K562 (cell line): ENCODE data around the gene NDUFA7. TPM values are rescaled to one million over a fixed set of nuclear protein-coding genes. Genes with fewer than 3 reads are reported as not detected.

Experiments
- BACH1 ChIP-seq: fragments of 200-800 bp; sonication (Bioruptor generic); IDR thresholded peaks from 2 replicates; pipeline ENCODE4 v1.6.1; 2016; ENCODE audit warnings: missing genetic modification characterization, missing compliant biosample characterization
- CBFB ChIP-seq: sonication (generic); formaldehyde crosslinking; IDR thresholded peaks from 2 replicates; pipeline ENCODE4 v1.4.0; 2020; ENCODE audit warnings: mild to moderate bottlenecking, missing genetic modification reagents
- CBX8 ChIP-seq: fragments of 200-600 bp; sonication (generic); IDR thresholded peaks from 2 replicates; pipeline ENCODE4 v1.6.1; 2012; ENCODE audit warnings: borderline replicate concordance, mixed run types, low read depth, mild to moderate bottlenecking, moderate library complexity, mixed read lengths, low read length, control low read depth, inconsistent platforms; ENCODE audit not compliant: poor library complexity, severe bottlenecking; ENCODE audit errors: extremely low read depth
- CREB1 ChIP-seq, 2 experiments: sonication (generic) in 1 of 2; formaldehyde crosslinking in 1 of 2; IDR thresholded peaks; 2 replicates each; pipeline versions ENCODE4 v1.6.1 to v1.8.0; 2012 to 2022; ENCODE audit warnings: inconsistent platforms in 1 of 2, mild to moderate bottlenecking in 1 of 2, missing genetic modification reagents in 1 of 2, moderate library complexity in 1 of 2
- EGR1 ChIP-seq: fragments of 450-650 bp; conservative IDR thresholded peaks from 2 replicates; pipeline ENCODE4 v1.6.1; 2017; ENCODE audit warnings: mild to moderate bottlenecking
- ETV1 ChIP-seq: fragments of 450-650 bp; conservative IDR thresholded peaks from 2 replicates; pipeline ENCODE4 v1.6.1; 2016; ENCODE audit warnings: missing genetic modification characterization, control low read depth, low read depth, missing compliant biosample characterization
- HDGF ChIP-seq: fragments of 450-650 bp; IDR thresholded peaks from 2 replicates; pipeline ENCODE4 v1.6.1; 2016
- HOXB6 ChIP-seq: fragments of 250-450 bp; sonication (Bioruptor Pico); IDR thresholded peaks from 2 replicates; pipeline ENCODE4 v1.5.1; 2022; ENCODE audit warnings: mild to moderate bottlenecking, borderline replicate concordance
- KAT2B ChIP-seq: IDR thresholded peaks from one replicate; pipeline ENCODE4 v1.6.1; 2012; ENCODE audit warnings: low read depth, mild to moderate bottlenecking, control low read depth, inconsistent platforms, low read length, moderate library complexity
- KAT8 ChIP-seq: fragments of 450-650 bp; IDR thresholded peaks from 2 replicates; pipeline ENCODE4 v1.6.1; 2016; ENCODE audit warnings: low read depth, mild to moderate bottlenecking
- KDM1A ChIP-seq, 2 experiments: fragments of 450-650 bp; IDR thresholded peaks; 2 replicates each; pipeline ENCODE4 v1.6.1; 2016; ENCODE audit warnings: mild to moderate bottlenecking in 2 of 2
- MAFF ChIP-seq: IDR thresholded peaks from 2 replicates; pipeline ENCODE4 v1.6.1; 2012; ENCODE audit warnings: low read length, improper control_type of control experiment
- MAFG ChIP-seq: fragments of 450-650 bp; conservative IDR thresholded peaks from 2 replicates; pipeline ENCODE4 v1.6.1; 2016; ENCODE audit warnings: missing genetic modification characterization, missing compliant biosample characterization
- PHB2 ChIP-seq: fragments of 450-650 bp; IDR thresholded peaks from 2 replicates; pipeline ENCODE4 v1.6.1; 2017; ENCODE audit warnings: low read depth
- PHF8 ChIP-seq: fragments of 200-600 bp; sonication (generic); IDR thresholded peaks from 2 replicates; pipeline ENCODE4 v1.6.1; 2012; ENCODE audit warnings: mixed run types, mild to moderate bottlenecking, inconsistent platforms, low read length, moderate library complexity, borderline replicate concordance
- PTTG1 ChIP-seq: fragments of 450-650 bp; IDR thresholded peaks from 2 replicates; pipeline ENCODE4 v1.6.1; 2016; ENCODE audit warnings: low read depth, mild to moderate bottlenecking, missing genetic modification characterization, missing compliant biosample characterization
- RBM39 ChIP-seq: fragments of 200-400 bp; formaldehyde crosslinking; optimal IDR thresholded peaks from 2 replicates; pipeline ENCODE3; 2018; ENCODE audit warnings: low read depth, low read length
- SRF ChIP-seq, 2 experiments: fragments of 250-450, 450-650 bp in 1 of 2; sonication (Bioruptor Pico) in 1 of 2; sonication (generic) in 1 of 2; formaldehyde crosslinking; IDR thresholded peaks; 2 replicates each; pipeline versions ENCODE4 v1.5.0 to v1.5.1; 2020 to 2022; ENCODE audit warnings: mild to moderate bottlenecking in 1 of 2, missing genetic modification reagents in 1 of 2
- TBL1XR1 ChIP-seq, 2 experiments: IDR thresholded peaks; 2 replicates each; pipeline ENCODE4 v1.6.1; 2012; ENCODE audit warnings: improper control_type of control experiment in 2 of 2, low read length in 2 of 2, mild to moderate bottlenecking in 1 of 2
- TOE1 ChIP-seq, 2 experiments: fragments of 450-650 bp in 1 of 2; sonication (generic) in 1 of 2; formaldehyde crosslinking in 1 of 2; IDR thresholded peaks; 2 replicates each; pipeline versions ENCODE4 v1.7.1 to v1.8.0; 2016 to 2022; ENCODE audit warnings: borderline replicate concordance in 2 of 2, mild to moderate bottlenecking in 2 of 2, antibody characterized with exemption in 1 of 2, inconsistent platforms in 1 of 2, low read depth in 1 of 2, missing genetic modification reagents in 1 of 2, moderate library complexity in 1 of 2
- ZNF384 ChIP-seq: IDR thresholded peaks from 2 replicates; pipeline ENCODE4 v1.6.1; 2012; ENCODE audit warnings: low read depth, low read length, improper control_type of control experiment
- ZNF41 ChIP-seq: fragments of 250-450 bp; sonication (Bioruptor Pico); conservative IDR thresholded peaks from 2 replicates; pipeline ENCODE4 v1.4.0; 2020; ENCODE audit warnings: mild to moderate bottlenecking
- ZNF589 ChIP-seq: fragments of 200-800 bp; sonication (Bioruptor generic); IDR thresholded peaks from 2 replicates; pipeline ENCODE4 v1.6.1; 2016; ENCODE audit warnings: low read depth, missing genetic modification characterization, missing compliant biosample characterization
- ZNF644 ChIP-seq: fragments of 200-800 bp; sonication (Bioruptor generic); IDR thresholded peaks from 2 replicates; pipeline ENCODE4 v1.6.1; 2016; ENCODE audit warnings: low read depth, missing genetic modification characterization, missing compliant biosample characterization
- ZNF717 ChIP-seq: fragments of 250-450 bp; sonication (Bioruptor Pico); IDR thresholded peaks from 2 replicates; pipeline ENCODE4 v1.5.0; 2021
- polyA plus RNA-seq, 8 experiments: library from polyadenylated mRNA; depleted of rRNA in 4 of 8; stranded (reverse) in 5 of 8; unstranded in 3 of 8; fragments of >200 nt; fragmentation: Nextera tagmentation in 2 of 8; fragmentation: Illumina TruSeq in 1 of 8; extraction: Ambion mirVana in 2 of 8; extraction: Trizol in 1 of 8; gene quantifications; 2 replicates each; pipeline versions ENCODE4 v1.2.1 to v1.2.3, GENCODE V29; 2011 to 2014; ENCODE audit warnings: inconsistent platforms in 1 of 8, missing spikeins in 1 of 8
- total RNA-seq, 7 experiments: library from RNA; depleted of rRNA in 6 of 7; stranded (reverse); fragments of >200 nt in 6 of 7; fragmentation: Illumina TruSeq in 2 of 7; extraction: Trizol in 2 of 7; gene quantifications; 2 replicates each; pipeline versions ENCODE4 v1.2.1 to v1.2.3, GENCODE V29; 2011 to 2021; ENCODE audit warnings: low replicate concordance in 1 of 7
- TF ChIP-seq, protein P1 (sequence below): fragments of 450-650 bp; formaldehyde crosslinking; IDR thresholded peaks from 2 replicates; pipeline ENCODE4 v1.4.0; 2020; ENCODE audit warnings: mild to moderate bottlenecking, moderate library complexity
- TF ChIP-seq, protein P2 (sequence below): fragments of 250-450 bp; sonication (Bioruptor Pico); IDR thresholded peaks from 2 replicates; pipeline ENCODE4 v1.9.0; 2021; ENCODE audit warnings: mild to moderate bottlenecking

The NDUFA7 gene
- total and polyA plus RNA-seq, 9 of the 15 experiments (the other 6 are each of a cell fraction or from before 2014, with no cell fraction given) = 70.8 to 348 (median 142) TPM

DNA sequence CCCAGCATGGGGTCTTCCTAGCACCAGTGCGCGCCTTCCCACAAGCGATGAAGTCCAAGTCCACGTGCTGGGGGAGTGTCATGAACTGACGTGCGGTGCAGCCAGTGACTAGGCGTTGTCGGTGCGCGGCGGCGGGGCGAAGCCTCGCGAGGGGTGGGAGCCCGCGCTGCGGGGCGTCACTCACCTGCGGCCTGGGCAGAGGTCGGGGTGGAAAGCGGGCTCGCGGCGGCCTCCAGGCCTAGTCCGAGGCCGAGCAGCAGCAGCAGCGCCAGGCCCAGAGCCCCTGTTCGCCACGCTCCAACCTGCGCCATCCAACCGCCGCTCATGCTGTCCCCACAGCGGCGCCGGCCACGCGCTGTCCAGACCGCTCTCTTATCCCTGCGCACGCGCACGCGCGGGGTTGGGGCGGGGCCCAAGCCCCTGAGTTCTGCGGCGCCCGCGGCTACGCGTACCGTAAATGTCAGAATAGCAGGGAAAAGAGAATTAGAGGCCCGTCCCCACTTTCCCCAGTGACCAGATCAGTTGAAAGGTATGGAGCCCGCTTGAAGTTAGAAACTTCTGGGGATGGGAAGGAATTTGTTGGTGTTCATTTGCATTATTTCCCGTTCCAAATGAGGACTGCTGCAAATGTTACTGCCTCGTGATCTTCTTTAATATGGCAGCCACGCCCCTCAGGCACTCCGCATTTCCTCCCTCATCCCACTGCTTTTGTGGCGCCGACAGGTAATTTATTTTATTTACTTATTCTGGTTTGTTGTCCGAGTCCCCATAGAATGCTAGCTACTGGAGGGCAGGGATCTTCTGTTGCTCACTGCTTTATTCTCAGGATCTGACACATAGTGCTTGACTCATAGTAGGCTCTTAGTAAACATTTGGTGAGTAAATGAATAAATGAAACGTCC is 13.0 kb downstream of the NDUFA7 start, which contains the start of gene CD320 (continued):
- TF ChIP-seq SRF (CRISPR knock-in tag; IDR thresholded peaks at IDR 0.05) = 0 out of 4 replicates have a peak, but pooled peaks have one; percentile 17 to 27
- peak; percentile 65 for TF ChIP-seq CREB1 (IDR thresholded peaks at IDR 0.05)
- TF ChIP-seq CREB1 (CRISPR knock-in tag; IDR thresholded peaks at IDR 0.05) = peak; percentile 84
- no peak; the same call in 1 of the 2 replicates for TF ChIP-seq EGR1
- no peak for TF ChIP-seq PHB2
- TF ChIP-seq ZNF384 = no peak
- TF ChIP-seq, protein P1, sequence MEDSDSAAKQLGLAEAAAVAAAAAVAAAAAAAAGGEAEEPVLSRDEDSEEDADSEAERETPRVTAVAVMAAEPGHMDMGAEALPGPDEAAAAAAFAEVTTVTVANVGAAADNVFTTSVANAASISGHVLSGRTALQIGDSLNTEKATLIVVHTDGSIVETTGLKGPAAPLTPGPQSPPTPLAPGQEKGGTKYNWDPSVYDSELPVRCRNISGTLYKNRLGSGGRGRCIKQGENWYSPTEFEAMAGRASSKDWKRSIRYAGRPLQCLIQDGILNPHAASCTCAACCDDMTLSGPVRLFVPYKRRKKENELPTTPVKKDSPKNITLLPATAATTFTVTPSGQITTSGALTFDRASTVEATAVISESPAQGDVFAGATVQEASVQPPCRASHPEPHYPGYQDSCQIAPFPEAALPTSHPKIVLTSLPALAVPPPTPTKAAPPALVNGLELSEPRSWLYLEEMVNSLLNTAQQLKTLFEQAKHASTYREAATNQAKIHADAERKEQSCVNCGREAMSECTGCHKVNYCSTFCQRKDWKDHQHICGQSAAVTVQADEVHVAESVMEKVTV (CRISPR knock-in tag) = no peak
- peak; percentile 90 for TF ChIP-seq TOE1 (IDR thresholded peaks at IDR 0.05; ENCODE audit: borderline replicate concordance)
- peak; percentile 93 for TF ChIP-seq TOE1 (CRISPR knock-in tag; IDR thresholded peaks at IDR 0.05; ENCODE audit: borderline replicate concordance, low read depth)
- TF ChIP-seq ZNF41 (CRISPR knock-in tag) = 0 out of 2 replicates have a peak, but pooled peaks have one; percentile 50
- TF ChIP-seq MAFG = no peak
- TF ChIP-seq BACH1 (tag) = no peak
- TF ChIP-seq KAT2B = no peak
- no peak for TF ChIP-seq RBM39
- TF ChIP-seq PHF8 = peak; percentile 85; the same call in 1 of the 2 replicates
- TF ChIP-seq KAT8 = no peak
- no peak; a peak in 1 of 4 replicates for TF ChIP-seq TBL1XR1 (IDR thresholded peaks at IDR 0.05; ENCODE audit: low read length in 2 of 2)
- no peak for TF ChIP-seq HDGF
- TF ChIP-seq, protein P2, sequence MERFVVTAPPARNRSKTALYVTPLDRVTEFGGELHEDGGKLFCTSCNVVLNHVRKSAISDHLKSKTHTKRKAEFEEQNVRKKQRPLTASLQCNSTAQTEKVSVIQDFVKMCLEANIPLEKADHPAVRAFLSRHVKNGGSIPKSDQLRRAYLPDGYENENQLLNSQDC (CRISPR knock-in tag) = 0 out of 2 replicates have a peak, but pooled peaks have one; percentile 43
- TF ChIP-seq MAFF = no peak; the same call in 1 of the 2 replicates
- TF ChIP-seq ZNF589 (CRISPR knock-in tag) = no peak; the same call in 1 of the 2 replicates
- TF ChIP-seq HOXB6 (CRISPR knock-in tag) = no peak; the same call in 1 of the 2 replicates
- no peak for TF ChIP-seq ZNF717 (CRISPR knock-in tag)
- TF ChIP-seq KDM1A (IDR thresholded peaks at IDR 0.05) = no peak
- TF ChIP-seq ETV1 (tag) = no peak
- peak; percentile 82 for TF ChIP-seq CBFB (CRISPR knock-in tag)
- no peak for TF ChIP-seq CBX8
- TF ChIP-seq PTTG1 (tag) = no peak
- TF ChIP-seq ZNF644 = no peak
